Endometrial microvascular endothelial cells (primary cell): ENCODE results near the gene LRRC2. TPM values are rescaled to one million over a fixed set of nuclear protein-coding genes. Genes with fewer than 3 reads are reported as not detected.
"Not testable (repeated sequence)": the region's sequence is repeated elsewhere in the genome, so short reads cannot be mapped to it uniquely, and the experiment has no call there.

Source experiments
- in situ Hi-C: cut with HindIII; loops from 2 replicates; pipeline ENCODE4 v1.10.0; 2017; ENCODE audit warnings: low sequenced_read_pairs, low pct_unique_long_range_greater_than_20kb; ENCODE audit errors: inconsistent ontology term
- total RNA-seq: library from RNA; depleted of rRNA; stranded (reverse); fragments of >200 nt; gene quantifications from one replicate; pipeline ENCODE4 v1.2.3, GENCODE V29; 2015; ENCODE audit errors: inconsistent ontology term

The LRRC2 gene
- total RNA-seq = 0.37 TPM

GRCh38 chr3:46566040-46566641, at the start of gene LRRC2:
LRRC2 (minus strand) TSS chr3:46566302; CDS start chr3:46551591, 14,711 bp downstream.
- in situ Hi-C loops = no loop called here

DNA sequence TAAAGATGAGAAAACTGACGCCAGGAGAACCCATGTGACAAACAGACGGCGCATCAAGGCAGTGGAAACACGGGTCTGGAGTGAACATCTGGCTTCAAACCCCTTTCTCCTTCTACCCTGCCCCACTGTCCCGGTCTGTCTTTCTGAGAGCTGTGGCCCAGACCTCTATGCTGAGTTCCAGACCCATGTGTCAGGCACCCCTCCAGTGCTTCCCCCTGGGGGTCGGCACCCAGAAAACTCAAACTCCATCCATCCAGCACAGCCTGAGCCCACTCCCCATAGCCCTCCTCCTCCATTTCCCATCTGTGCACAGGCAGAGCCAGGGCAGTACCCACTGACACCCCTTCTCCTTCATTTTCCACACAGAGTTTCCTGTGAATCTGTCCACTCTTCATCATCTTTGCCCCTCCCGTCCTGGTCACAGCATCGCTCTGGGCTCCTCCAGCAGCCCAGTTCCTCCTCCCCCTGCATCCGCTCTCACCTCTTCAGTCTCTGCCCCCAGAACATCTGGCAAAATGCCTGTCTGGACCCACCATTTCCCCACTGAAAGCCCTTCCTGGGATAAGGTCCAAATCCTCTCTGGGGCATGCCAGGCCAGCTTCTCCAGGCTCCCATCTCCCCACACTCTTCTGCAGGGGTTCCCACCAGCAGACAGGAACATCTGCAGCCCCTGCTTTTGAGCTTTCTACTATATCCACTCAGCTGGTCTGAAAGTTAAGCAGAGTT, 49.1 kb upstream of the LRRC2 start:
- in situ Hi-C loops = no loop called here

DNA sequence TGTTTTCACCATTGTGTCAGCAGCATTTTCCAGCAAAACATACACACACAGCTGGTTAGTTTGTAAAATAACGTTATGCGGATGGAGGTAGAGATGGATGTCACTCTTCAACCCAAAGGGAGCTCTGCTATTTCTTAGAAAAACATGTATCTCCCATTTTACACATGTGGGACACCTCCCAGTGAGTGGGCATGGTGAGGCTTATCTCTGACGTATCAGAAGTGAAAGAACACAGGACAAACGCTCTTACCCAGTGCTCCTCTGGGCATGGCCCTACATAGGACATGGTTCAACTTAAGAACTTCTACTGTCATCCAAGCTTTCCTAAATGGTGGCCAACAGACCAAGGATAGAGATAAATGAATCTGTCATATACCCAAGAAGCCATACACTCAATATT, 48.3 kb upstream of the LRRC2 start:
- in situ Hi-C loops = no loop called here

DNA sequence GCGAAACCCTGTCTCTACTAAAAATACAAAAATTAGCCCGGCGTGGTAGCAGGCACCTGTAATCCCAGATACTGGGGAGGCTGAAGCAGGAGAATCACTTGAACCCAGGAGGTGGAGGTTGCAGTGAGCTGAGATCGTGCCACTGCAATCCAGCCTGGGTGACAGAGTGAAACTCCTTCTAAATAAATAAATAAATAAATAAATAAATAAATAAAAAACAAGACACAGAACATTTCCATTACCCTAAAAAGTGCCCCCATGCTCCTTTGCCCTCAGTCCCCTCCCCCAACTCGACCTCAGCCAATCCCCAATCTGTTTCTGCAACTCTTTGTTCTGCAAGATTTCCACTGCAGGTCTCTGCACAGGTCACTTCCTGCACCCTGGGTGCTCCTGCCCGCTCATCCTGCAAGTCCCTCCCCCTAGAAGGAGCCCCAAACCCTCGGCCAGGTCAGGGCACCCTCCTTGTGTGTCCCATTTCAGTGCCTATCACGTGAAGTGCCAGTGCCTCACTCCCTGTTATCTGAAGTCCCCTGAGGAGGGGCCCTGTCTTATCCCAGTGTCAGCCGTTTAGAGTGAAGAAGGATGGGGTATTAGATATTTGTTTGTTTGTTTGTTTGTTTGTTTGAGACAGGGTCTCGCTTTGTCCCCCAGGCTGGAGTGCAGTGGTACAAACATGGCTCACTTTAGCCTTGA, 47.4 kb upstream of the LRRC2 start:
- in situ Hi-C loops = no loop called here

- in situ Hi-C loops = no loop called here
Observed at GRCh38 chr3:46612324-46612723, 46.2 kb upstream of the LRRC2 start, which contains the start of gene FAM240A. FAM240A (plus strand) TSS chr3:46612525; CDS start chr3:46612684, 159 bp downstream.

GRCh38 chr3:46609944-46610722, 44.0 kb upstream of the LRRC2 start:
- in situ Hi-C loops = no loop called here

GRCh38 chr3:46609212-46609721, 43.2 kb upstream of the LRRC2 start:
- in situ Hi-C loops = no loop called here

DNA sequence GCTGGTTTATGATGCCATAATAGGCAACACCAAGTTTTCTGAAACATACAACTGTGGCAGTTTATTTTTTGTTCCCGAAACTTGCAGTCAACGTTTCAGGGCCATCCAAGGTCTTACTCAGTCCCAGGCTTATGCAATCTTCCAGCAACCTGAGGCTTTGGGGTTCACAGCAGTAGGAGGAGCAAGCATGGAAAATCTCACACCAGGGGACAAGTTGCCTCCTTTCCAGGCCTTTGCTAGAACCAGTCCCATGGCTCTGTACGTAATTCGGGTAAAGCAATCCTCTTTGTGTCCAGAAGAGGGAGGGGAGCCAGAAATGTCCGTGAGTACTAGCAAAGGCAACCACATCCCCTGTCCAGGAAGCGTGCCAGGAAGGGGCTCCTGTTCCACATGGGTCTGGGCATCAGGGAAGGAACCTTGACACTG, 41.5 kb upstream of the LRRC2 start:
- in situ Hi-C loops = no loop called here

- in situ Hi-C loops = no loop called here
Observed at GRCh38 chr3:46604127-46604526, 38.0 kb upstream of the LRRC2 start.

DNA sequence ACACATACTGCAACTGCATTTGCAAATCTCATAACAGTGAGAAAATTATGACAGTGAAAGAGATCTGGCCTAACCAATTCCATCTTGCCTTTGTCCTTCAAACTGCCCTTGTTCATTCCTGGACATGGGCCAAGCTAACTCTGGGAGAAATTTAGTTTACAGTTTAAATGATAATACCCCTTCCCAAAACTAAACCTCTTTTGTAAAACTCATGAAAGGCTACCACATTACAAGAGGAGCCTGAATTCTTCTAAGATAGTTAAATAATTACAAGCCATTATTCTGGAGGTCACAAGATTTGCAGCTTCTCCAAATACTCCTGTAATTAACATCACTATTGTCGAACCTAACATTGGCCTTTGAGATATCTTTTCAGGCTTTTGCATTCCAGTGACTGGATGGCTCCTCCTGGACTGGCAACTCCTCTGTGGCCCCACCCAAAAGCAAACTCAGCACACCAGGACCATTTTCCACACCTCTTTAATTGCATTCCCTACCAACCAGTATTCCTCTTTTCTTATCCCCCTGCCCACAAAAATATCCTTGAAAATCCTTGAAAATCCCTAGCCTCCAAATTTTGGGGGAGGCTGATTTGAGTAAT, 37.4 kb upstream of the LRRC2 start:
- in situ Hi-C loops = no loop called here

GRCh38 chr3:46599590-46599989, 33.5 kb upstream of the LRRC2 start:
- in situ Hi-C loops = no loop called here

DNA sequence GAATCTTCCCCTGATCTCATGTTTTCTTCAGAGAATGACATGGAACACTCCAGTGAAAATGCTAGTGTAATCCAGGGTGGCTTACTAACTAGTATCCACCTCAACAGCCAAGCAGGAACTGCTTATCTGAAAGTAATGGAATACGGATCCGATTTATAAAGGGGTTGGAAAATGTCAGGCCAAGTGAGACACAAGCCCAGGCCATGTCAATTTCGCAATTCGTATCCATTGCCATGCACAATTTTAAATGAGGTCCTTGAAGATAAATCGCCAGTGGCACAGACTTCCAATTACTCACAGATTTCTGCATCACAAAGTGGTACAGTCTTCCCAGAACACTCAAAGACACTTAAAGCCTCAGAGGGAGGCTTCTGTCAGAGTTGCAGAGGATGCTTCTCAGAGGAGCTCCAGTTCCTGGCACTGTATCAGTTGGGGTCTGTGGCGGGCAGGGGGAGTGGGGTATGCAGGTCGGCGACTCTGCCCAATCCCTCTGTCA, 29.8 kb upstream of the LRRC2 start:
- in situ Hi-C loops = no loop called here

DNA sequence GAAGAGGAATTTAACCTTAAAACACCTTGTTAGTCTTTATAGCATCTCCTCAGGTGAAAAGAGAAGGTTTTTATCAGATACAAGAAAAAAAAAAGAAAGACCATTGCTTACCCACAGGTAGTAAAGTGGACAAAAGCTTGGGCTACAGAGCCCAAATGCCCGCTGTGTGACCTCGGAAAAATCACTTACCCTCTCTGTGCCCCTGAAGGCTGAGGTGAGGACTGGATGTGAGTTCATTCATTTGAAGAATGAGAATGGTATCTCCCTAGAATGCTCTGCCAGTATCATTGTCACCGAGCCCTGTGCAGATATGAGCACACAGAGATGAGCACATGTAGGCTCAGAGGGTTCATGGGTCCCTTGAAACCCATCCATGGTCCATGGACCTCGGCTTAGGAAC, 28.6 kb upstream of the LRRC2 start:
- in situ Hi-C loops = no loop called here

GRCh38 chr3:46593979-46594378, 27.9 kb upstream of the LRRC2 start:
- in situ Hi-C loops = no loop called here

- in situ Hi-C loops = no loop called here
Observed at GRCh38 chr3:46593274-46593862, 27.3 kb upstream of the LRRC2 start.

DNA sequence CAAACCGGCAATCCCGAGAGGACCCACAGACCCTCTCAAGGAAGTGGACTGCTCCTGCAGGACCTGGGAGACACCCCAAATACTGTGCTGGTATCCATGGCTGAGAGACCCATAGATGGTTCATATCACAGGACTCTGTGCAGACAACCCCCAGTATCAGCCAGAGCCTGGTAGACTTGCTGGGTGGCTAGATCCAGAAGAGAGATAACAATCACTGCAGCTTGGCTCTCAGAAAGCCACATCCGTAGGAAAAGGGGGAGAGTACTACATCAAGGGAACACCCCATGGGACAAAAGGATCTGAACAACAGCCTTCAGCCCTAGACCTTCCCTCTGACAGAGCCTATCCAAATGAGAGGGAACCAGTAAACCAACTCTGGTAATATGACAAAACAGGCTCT, 21.2 kb upstream of the LRRC2 start:
- in situ Hi-C loops = not testable (repeated sequence)

GRCh38 chr3:46586738-46587246, 20.7 kb upstream of the LRRC2 start:
- in situ Hi-C loops = no loop called here
